Activated T-helper 9 cell treated with anti-CD3 and anti-CD28 coated beads, Interleukin-2, amount 50 U/mL, for 16 hours (primary cell): ENCODE data around the gene DAB1.
"Not testable (repeated sequence)": the region's sequence is repeated elsewhere in the genome, so short reads cannot be mapped to it uniquely, and the experiment has no call there.

Experiments used
- DNase-seq: peaks from one replicate; pipeline ENCODE4 v3.0.0-alpha.2; 2020; ENCODE audit warnings: low read depth

The DAB1 gene

GRCh38 chr1:57360846-57361407, 62.9 kb downstream of the DAB1 start:
- no peak for DNase-seq

GRCh38 chr1:57357462-57357861, 66.4 kb downstream of the DAB1 start:
- DNase-seq, result no peak

GRCh38 chr1:57353654-57354053, 70.2 kb downstream of the DAB1 start:
- no peak for DNase-seq

- DNase-seq, result no peak
Observed at GRCh38 chr1:57350610-57351009, 73.2 kb downstream of the DAB1 start.

GRCh38 chr1:57348921-57349320, 74.9 kb downstream of the DAB1 start:
- DNase-seq, result no peak

- no peak for DNase-seq
Observed at GRCh38 chr1:57345916-57346315, 77.9 kb downstream of the DAB1 start.

GRCh38 chr1:57344265-57344664, 79.6 kb downstream of the DAB1 start:
- no peak for DNase-seq

- DNase-seq, result not testable (repeated sequence)
Observed at GRCh38 chr1:57343298-57343915, 80.5 kb downstream of the DAB1 start.

GRCh38 chr1:57341721-57342120, 82.1 kb downstream of the DAB1 start:
- no peak for DNase-seq

GRCh38 chr1:57340334-57341070, 83.4 kb downstream of the DAB1 start:
- DNase-seq, result no peak

- DNase-seq, result no peak
Observed at GRCh38 chr1:57337623-57338022, 86.2 kb downstream of the DAB1 start.

GRCh38 chr1:57336793-57337192, 87.1 kb downstream of the DAB1 start:
- no peak for DNase-seq

GRCh38 chr1:57331620-57332019, 92.2 kb downstream of the DAB1 start:
- DNase-seq, result no peak

- no peak for DNase-seq
Observed at GRCh38 chr1:57329937-57330336, 93.9 kb downstream of the DAB1 start.

- no peak for DNase-seq
Observed at GRCh38 chr1:57329001-57329527, 94.8 kb downstream of the DAB1 start.

GRCh38 chr1:57327946-57328345, 95.9 kb downstream of the DAB1 start:
- DNase-seq, result no peak

GRCh38 chr1:57327336-57327735, 96.5 kb downstream of the DAB1 start:
- no peak for DNase-seq

GRCh38 chr1:57325536-57325935, 98.3 kb downstream of the DAB1 start:
- no peak for DNase-seq

GRCh38 chr1:57325117-57325516, 98.7 kb downstream of the DAB1 start:
- DNase-seq, result no peak

- no peak for DNase-seq
Observed at GRCh38 chr1:57324388-57324787, 99.5 kb downstream of the DAB1 start.

GRCh38 chr1:57321776-57322175, 102.1 kb downstream of the DAB1 start:
- DNase-seq, result no peak

- DNase-seq, result no peak
Observed at GRCh38 chr1:57319791-57320190, 104.1 kb downstream of the DAB1 start.

- DNase-seq, result no peak
Observed at GRCh38 chr1:57319165-57319564, 104.7 kb downstream of the DAB1 start.
